ENCODE measurements around the gene YWHAE.
"Not testable (repeated sequence)": the region's sequence is repeated elsewhere in the genome, so short reads cannot be mapped to it uniquely, and the experiment has no call there.

The YWHAE gene

DNA sequence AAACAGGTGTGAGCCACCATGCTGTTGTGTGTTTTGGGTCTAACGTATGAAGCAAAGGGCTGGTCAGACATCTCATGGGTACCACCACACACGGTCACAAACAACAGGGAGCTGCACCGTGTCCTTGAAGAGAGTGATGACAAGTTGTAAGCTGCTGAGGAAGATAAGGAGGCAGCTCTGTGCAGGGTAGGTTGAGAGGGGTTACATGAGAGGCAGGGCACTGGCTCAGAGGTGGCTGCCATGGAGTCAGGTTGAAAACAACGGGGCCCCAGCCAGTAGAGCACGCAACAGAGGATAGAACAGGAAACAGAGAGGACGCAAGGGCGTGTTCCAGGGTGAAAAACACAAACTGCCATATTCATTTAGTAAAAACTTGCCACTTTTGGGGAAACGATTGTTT is 68.3 kb downstream of the YWHAE start:
- no peak overlapping the region for H3K4me3 ChIP-seq (ENCODE audit: low read depth, low read length)

DNA sequence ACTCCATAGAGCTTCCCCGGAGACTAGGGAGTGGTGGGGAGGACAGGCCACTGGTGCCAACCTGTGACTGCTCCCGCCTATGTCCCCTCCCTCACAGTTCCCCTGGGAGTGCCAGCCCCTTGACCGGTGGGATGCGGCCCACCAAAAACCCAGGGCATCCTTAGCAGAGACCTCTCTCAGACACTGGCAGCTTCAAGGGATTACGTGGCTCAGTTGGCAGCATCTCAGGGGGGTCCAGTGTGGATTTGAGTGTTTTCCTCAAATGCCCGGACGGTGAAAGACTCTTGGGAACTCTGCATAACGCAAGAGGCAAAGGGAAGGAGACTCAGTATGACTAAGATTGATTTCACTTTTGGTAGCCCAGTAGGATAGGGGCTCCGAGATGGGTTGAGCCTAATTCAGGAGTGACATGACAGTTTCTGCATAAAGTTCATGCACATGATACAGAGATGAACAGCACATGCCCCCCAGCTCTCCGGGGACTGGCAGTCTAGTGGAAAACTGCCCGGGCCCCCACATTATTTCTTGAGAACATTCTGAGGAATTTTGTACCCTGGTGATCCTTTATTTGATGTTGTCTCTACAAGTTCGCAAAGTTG is 70.2 kb downstream of the YWHAE start:
- H3K4me3 ChIP-seq (ENCODE audit: low read depth, low read length), result no peak overlapping the region

- H3K4me3 ChIP-seq (ENCODE audit: low read depth, low read length), result no peak overlapping the region
Observed at GRCh38 chr17:1328437-1328836, 71.6 kb downstream of the YWHAE start.

DNA sequence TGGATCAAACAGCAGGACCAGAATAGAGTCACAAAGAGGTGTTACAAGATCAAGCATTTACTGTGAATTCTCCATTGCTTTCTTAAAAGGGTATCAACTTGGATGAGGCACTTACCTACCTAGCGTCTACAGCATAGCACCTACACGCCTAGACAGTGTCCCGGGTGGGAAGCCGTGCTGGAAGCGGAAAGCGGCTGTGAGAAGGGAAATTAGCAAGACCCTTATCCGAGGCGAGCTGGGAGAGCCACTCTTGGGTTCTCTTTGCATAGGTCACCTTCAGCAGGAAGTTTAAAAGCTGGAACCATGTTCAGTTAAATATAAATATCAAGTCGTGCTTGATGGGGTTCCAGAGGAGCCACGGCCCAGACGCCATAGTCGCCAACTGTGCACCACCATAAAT is 74.3 kb downstream of the YWHAE start:
- no peak overlapping the region for H3K4me3 ChIP-seq (ENCODE audit: low read depth, low read length)

DNA sequence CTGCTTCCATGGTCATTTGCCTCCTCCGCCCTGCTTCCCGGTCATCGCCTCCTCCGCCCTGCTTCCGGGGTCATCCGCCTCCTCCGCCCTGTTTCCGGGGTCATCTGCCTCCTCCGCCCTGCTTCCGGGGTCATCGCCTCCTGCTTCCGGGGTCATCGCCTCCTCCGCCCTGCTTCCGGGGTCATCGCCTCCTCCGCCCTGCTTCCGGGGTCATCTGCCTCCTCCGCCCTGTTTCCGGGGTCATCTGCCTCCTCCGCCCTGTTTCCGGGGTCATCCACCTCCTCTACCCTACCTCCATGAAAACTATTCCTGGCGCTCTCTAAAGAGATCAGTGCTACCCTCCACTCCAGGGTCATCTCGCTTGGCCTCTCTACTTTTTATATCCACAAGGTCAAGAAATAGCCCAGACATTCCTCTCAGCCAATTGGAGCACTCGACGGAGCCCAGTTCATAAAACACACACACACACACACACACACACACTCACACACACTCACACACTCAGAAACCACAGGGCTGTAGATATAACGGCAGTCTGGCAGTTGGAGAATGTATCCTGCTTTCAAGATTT is 75.7 kb downstream of the YWHAE start:
- no peak overlapping the region for H3K4me3 ChIP-seq (ENCODE audit: low read depth, low read length)

GRCh38 chr17:1323336-1323735 is 76.7 kb downstream of the YWHAE start:
- H3K4me3 ChIP-seq (ENCODE audit: low read depth, low read length), result no peak overlapping the region

DNA sequence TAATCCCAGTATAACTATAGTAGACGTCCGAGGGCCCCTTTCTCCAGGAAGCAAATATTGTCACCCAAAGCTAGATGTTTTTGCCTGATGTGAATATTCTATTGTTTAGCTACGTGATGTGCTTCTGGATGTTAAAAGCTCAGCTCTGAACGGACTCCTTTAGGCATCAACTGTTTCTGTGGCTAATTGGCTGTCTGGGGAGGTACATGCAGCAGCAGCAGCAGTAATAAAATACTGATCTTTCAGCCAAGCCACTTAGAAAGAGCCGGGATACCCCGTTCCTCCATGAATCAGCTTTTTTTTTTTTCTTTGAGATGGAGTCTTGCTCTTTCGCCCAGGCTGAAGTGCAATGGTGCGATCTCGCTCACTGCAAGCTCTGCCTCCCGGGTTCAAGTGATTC is 77.5 kb downstream of the YWHAE start:
- H3K4me3 ChIP-seq (ENCODE audit: low read depth, low read length), result no peak overlapping the region

- H3K4me3 ChIP-seq (ENCODE audit: low read depth, low read length), result no peak overlapping the region
Observed at GRCh38 chr17:1322014-1322428, 78.0 kb downstream of the YWHAE start.

DNA sequence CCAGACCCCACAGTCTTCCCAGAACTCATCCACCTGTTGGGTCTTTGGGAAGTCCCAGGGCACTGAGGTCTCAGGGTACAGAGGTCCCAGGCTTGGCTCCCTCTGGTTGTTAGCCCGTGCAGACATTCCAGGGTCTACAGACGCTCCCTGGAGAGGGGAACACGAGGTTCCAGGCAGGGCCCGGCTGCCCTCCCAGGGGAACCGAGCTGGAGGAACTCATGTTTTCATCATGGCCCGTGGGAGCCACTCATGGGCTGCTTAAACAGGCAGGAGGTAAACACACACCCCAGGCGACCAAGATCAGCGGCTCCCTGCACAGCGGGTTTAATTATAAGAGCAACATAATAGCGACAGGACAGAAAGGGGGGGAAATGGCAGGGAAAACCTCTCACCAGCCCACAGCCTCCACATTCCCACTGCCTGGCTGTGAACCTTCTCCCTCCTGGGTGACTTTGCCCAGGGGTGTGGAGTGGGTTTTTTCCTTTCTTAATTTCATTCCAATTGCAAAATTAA is 84.1 kb downstream of the YWHAE start:
- H3K4me3 ChIP-seq (ENCODE audit: low read depth, low read length), result no peak overlapping the region

GRCh38 chr17:1315409-1315808 is 84.6 kb downstream of the YWHAE start:
- H3K4me3 ChIP-seq (ENCODE audit: low read depth, low read length), result no peak overlapping the region

GRCh38 chr17:1313270-1314005 is 86.6 kb downstream of the YWHAE start:
- no peak overlapping the region for H3K4me3 ChIP-seq (ENCODE audit: low read depth, low read length)

DNA sequence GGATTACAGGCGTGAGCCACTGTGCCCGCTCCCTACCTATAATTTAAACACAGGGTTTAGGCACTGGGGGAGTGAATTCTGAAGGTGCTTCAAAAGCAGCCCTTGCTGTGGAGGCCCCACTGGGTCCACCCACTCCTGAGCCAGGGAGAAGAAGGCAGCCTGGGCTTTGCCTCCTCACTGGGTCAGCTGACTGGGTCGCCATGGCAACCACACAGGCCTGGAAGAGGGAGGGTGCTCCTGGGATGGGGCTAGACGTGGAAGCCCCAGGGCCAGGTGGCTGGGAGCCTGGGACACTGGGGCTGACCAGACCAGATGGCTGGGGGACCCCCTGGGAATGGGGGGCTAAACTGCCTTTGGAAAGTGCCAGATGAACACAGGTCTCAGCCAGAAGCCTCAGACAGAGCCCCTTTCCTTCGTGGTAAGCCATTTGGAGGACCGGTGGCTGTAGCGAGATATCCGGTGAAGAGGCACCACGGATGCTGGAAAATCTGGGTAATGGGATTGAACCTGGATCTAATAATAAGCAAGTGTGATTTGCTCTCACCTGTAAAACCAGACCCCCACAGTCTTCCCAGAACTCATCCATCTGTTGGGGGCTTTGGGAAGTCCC is 87.7 kb downstream of the YWHAE start:
- H3K4me3 ChIP-seq (ENCODE audit: low read depth, low read length), result no peak overlapping the region

DNA sequence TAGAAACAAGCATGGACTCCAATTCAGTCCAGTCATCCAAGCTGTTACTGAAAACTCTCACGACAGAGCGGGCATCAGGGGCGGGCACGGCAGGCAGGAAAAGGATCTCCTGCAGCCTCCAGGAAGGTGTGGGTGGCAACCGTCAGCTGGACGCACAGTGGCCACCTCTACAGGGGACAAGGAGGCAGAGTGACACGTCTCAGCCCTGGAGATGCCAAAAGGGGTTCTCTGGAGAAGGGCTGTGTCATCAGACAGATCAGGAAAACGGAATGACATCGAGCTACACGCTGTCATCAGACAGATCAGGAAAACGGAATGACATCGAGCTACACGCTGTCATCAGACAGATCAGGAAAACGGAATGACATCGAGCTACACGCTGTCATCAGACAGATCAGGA is 92.2 kb downstream of the YWHAE start:
- not testable (repeated sequence) for H3K4me3 ChIP-seq (ENCODE audit: low read depth, low read length)

GRCh38 chr17:1304962-1305563 is 95.0 kb downstream of the YWHAE start:
- H3K4me3 ChIP-seq (ENCODE audit: low read depth, low read length), result no peak overlapping the region

GRCh38 chr17:1304522-1304921 is 95.5 kb downstream of the YWHAE start:
- H3K4me3 ChIP-seq (ENCODE audit: low read depth, low read length), result no peak overlapping the region

DNA sequence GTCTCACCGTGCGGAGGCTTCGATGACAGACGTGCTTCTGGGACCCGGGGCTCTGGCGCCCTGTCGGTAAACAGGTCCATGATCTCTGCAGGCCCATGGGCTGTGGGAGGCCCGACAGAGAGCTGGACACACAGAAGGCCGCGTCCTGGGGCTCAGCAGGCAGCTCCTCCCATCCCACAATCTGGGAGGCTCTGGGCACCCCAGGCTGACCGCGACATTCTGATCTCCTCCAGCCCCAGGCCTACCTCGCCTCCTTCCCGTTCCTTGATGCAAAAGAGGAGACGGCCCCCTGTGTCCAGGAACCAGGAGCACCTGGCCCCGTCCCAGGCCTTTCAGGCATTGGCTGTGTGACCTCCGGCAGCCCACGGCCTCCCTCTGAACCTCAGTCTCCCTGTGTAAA is 97.3 kb downstream of the YWHAE start:
- H3K4me3 ChIP-seq (ENCODE audit: low read depth, low read length), result no peak overlapping the region

DNA sequence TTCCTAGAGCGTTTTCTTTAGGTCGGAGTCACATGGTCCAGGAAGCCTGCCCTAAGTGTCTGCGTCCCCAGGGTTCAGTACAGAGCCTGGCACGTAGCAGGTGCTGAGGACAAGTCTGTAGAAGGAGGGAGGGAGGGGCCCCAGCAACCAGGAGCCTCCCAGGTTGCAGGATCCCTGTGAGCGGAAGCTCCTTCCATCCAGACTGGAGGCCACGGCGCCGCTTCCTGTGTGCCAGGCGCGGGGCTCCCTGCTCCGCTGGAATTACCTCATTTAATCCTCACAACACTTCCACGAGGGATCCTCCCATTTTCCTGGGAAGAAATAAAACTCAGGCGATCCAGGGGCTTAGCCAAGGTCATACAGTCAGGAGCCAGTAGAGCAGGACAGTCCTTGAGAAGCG is 98.5 kb downstream of the YWHAE start:
- H3K4me3 ChIP-seq (ENCODE audit: low read depth, low read length), result no peak overlapping the region

DNA sequence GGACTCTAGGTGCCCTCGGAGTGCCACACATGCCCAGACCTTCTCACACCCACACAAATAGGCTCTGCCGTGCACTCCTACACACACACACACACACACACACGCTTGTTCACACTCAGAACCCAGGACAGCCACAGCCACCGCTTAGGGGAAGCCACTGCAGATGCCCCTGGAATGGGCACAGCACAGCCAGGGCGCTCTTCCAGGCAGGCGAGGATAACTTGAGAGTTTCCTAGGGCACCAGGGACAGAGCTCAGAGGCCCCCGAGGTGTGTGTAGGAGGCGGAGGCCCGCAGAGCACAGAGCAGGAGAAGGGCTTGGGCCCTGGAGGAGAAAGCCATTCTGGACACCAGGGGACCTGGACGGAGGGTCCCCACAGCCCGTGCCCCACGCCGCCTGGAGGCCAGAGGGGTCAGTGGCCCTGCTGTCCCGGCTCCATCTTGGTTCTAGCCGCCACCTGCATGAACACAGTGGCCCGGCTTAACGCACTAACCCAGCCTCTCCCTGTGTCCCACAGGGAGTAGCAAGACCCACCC is 99.6 kb downstream of the YWHAE start:
- H3K4me3 ChIP-seq (ENCODE audit: low read depth, low read length), result no peak overlapping the region

GRCh38 chr17:1299552-1300370 is 100.3 kb downstream of the YWHAE start:
- no peak overlapping the region for H3K4me3 ChIP-seq (ENCODE audit: low read depth, low read length)

DNA sequence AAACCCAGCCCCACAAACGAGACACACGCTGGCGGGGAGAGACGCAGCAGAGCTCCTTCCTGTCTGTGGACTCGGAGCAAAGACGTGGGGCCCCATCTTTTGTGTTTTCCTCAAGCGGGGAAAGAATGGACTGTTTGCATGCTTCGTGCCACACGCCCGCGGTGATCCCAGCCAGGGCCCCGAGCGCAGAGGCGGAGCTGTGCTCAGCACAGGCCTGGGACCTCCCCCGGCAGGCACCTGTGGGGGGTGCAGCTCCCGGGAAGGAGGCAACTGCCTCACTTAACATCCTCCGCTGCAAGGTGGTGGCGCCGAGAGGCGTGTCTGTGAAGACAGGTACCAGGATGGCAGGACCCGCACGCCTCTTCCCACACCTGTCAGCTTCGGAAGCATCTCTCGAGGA is 101.4 kb downstream of the YWHAE start:
- no peak overlapping the region for H3K4me3 ChIP-seq (ENCODE audit: low read depth, low read length)
